Amygdala (tissue), 56 donors: Measurements from ENCODE around the gene MRPL20.
"Not testable (repeated sequence)": the region's sequence is repeated elsewhere in the genome, so short reads cannot be mapped to it uniquely, and the experiment has no call there.

Experiments used
- DNase-seq, 56 donors: peaks; one replicate each; lab custom pipeline; 2025; lab: John Stamatoyannopoulos, UW

MRPL20 gene

DNA sequence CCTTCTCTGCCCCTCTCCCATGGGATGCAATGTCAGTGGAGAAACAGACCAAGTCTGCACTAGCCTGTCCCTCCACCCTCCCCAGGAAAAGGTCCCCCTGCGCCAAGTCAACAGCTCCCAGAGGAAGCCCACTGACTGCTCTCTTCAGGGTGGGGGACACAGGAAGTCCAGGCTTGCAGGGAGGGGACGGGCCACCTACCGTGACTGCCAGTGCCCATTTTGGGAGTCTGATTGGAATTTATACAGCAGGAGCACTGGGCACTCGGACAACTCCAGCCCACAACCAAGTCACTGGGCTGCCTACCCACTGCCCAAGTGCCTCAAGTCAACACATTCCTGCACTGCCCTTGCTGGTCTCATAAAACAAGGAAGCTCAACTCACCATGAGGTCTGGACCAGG is 14.1 kb downstream of the MRPL20 start:
- no peak for DNase-seq

DNA sequence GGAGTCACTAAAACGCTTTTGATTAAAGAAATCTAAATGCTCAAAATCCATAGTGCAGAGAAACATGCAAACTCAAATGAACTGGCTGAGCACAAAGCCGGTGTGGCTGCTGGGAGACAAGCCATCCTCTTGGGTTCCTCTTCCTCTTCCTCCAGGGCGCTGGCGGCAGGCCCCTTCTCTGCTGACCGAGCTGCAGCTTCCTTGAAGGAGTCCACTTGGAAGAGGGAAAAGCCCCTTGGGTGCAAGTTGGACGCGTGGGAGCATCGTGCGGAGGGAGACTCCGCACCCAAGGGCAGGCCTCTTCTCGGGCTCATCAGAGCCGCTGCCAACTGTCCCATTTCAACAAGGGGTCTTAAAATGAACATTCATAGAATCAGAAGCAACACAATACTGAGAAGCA is 15.9 kb downstream of the MRPL20 start:
- no peak for DNase-seq

DNA sequence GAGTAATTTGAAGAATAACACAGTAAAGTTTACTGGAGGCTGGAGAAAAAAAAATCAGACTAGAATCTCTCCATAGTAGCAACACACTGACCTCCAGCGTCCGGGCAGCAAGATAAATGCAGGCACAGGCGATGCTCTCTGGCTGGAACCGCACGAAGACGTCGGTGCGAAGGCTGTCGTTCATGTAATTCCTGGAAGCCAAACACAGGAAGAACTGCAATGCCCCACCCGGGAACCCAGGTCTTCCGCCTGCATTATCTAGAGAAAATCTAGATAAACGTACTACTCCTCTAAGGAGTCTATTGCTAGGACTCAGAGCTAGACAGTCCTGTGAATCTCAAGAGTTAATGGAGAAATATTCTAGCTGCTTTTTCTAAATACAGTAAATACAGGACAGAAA is 16.4 kb downstream of the MRPL20 start:
- DNase-seq, result no peak

DNA sequence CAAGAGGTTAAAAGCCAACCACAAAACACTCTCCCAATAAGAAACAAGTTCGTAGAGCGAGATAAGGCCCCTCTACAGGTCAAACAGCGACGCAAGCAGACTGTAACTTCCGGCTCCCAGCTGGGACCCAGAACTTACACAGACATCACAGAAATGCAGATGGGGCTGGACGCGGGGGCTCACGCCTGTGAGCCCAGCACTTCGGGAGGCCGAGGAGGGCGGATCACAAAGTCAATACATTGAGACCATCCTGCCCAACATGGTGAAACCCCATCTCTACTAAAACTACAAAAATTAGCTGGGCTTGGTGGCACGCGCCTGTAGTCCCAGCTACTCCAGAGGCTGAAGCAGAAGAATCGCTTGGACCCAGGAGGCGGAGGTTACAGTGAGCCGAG is 19.0 kb downstream of the MRPL20 start:
- DNase-seq, result no peak

DNA sequence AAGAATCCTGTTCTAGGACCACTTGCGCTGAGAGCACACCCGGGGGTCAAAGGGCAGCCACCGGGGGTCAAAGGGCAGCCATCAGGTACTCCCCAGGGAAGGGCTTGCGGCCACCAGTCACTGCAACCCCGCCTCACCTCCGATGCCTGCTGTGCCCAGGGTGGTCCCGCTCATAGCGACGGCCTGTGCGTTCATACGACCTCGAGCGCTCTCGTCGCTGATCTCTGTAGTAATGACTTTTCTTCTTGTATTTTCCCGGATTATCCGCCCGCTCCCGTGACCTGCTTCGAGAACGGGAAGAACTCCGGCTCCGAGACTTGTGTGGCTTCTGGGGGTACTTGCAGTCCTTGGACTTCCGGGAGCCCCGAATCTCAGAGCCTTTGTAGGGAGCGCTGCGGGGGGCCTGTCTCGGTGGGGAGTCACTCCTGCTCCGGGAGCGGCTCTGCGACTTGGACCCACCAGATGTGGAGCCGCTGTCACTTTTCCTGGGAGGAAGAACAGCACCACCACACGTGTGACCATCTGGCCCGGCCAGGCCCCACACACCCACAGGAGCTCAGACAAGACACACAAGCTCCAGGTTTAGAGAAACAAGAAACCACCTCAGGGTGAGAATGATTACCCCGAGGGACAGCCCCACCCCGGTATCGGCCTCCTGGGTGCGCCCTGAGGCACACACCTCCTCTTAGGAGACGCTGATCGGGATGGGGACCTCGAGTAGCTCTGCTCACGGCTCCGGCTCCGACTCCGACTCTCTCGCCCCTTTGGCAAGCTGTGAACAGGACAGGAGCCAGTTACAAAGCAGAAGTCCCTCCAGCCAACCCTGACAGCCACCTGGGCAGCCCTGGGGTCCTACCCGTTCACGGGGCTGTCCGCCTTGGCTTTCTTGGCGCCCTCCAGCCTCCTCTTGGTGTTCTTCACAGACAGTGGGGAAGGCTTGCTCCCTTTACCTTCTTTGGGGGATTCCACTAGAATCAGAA is 19.7 kb downstream of the MRPL20 start:
- DNase-seq, result no peak

DNA sequence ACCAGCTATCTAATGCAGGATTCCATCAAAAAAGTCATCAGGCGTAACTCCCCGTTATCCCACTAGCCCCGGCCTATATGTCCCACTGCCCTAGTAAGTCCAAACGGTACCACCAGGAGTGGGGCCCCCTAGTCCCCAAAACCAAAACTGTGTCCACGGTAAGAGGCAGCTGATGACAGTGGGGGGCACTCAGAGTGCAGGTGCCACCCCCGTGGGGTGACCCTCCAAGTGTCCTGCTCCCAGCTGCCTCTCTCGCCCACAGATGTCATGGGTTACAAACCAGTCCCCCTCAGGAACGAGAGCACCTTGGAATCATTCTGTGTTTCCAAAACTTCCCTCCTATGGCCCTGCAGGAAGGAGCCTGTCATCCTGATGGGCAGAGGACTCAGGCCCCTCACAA is 21.2 kb downstream of the MRPL20 start:
- no peak for DNase-seq

DNA sequence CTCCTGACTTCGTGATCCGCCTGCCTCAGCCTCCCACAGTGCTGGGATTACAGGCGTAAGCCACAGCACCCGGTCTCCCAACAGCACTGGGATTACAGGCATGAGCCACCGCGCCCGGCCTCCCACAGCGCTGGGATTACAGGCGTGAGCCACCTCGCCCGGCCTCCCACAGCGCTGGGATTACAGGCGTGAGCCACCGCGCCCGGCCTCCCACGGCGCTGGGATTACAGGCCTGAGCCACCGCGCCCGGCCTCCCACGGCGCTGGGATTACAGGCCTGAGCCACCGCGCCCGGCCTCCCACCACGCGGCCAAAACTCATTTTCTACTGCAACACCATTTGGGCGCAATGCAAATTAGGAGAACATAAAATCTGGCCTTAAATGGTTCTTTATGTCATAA is 21.8 kb downstream of the MRPL20 start:
- not testable (repeated sequence) for DNase-seq

DNA sequence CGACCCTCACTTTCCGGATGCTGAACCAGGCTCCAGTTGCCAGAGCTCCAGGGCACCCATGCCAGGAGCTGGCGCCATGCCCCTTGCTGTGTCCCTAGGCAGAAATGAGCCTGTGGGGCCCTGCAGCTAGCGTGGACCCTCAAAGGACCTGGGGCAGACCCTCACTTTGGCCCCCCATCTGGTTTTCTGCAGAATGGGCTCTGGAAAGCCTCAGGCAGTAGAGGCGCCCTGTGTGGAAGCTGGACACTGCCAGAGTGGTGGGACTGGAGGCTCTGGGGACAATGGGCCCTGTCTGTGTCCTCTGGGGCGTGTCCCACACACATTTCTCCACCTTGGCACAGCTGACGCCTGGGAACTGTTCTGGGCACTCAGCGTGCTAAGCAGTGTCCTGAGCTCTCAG is 25.8 kb downstream of the MRPL20 start:
- no peak for DNase-seq

DNA sequence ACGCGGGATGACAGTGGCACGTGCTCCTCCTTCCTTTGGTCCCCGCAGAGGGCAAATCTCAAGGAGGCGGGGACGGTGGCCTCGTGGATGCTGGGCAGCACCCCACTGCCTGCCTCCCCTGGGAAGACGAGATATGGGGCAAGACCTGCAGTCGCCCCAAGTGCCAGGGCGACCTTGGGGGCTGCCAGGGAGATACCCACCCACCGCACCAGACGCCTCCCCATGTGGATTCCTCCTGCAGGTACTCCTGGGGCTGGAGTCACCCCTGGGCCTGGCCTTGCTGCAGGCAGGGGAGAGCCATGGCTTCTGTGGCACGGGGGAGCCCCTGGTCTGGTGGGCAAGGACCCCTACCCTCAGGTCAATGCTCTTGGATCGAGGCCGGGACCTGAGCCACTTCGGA is 26.2 kb downstream of the MRPL20 start:
- no peak for DNase-seq

DNA sequence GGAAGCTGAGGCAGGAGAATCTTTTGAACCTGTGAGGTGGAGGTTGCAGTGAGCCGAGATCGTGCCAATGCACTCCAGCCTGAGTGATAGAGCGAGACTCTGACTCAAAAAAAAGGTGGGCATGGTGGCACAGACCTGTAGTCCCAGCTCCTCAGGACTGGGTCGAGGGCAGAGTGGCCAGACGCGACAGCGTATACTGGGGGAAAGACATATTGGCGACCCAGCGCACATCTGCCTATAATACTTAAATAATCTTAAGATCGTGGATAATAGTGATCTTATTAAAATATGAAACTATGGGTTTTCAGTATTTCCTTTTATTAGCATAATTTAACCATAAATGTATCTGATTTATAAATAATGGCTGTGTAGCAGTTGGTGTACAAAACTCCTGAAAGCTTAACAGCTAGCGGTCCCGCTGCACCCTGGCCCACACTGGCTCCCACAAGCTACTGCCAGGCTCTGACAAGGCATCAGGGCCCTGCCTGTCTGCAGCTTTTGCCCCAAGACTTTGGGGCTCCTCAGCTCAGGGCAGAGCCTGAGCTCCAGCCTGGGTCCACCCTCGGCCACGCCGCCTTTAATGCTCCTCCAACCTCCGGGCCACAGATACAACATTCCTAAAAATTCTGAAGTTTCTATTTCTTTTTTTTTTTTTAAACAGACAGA is 29.4 kb downstream of the MRPL20 start:
- no peak for DNase-seq

DNA sequence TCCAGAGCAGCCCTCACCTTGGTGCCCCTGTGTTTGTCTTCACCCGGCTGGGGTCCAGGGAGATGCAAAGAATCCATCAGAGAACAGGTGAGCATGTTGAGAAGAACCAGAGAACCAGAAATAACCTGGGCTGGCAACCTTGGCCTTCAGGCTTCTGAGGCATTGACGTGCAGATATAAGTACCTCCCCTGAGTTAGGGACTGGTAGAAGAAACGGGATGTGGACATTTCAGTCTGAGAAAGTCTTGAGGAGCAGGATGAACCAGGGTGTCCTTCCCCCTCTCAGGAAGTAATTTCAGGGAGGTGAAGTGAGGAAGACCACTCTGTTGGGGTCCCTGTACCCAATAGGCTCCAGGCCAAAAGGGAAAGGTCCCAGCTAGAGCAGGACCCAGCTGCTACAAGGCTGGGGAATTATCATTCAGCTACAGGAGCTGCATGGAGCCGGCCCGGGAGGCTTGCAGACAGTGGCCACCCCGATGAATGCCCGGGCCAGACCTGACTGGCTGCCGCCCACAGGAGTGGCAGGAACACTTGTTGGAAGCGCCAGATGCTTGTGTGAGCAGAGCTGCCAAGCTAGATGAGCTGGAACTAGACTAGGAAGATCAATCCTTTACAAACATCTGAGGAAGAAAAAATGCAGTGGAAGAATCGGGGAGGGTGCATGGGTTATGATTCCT is 30.4 kb downstream of the MRPL20 start:
- no peak for DNase-seq

DNA sequence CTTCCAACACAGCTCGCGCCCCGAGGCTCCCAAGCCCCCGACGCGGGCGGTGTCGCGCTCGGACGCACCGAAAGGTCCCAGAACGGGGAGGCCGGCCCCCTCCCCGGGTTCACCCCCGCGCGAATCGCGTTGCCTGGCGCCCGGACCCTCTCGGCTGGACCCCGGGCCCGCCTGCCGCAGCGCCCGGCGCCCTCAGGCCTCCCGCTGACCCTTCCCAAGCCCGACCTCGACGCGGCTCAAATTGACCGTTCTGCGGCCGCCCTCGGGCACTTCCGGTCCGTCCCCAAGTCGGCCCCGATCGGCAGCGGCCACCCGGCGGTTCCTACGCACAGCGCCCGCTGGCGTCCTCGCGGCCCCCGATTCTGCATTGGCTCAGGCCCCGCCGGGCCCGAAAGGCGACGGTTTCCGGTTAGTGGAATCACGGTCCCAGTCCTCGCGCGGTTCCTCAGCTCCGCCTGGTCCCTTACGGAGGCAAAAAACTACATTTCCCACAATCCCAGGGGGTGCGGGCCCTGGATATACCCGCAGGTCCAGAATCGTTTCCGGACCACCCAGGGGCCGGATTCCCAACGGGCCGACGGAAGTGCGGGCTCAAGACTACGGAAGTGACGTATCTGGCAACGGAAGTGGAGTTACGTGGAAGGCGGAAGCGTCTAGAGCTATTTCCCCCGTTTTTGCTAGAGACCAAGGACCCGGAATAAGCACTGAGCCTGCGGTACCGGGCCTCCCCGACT is 32.0 kb downstream of the MRPL20 start, which contains the start of gene AURKAIP1:
Gene AURKAIP1 (minus strand): TSS at position 279 of the 734 bp plus-strand sequence. CDS start 451 bp downstream, outside the sequence.
- DNase-seq, result peak; percentile 86 to 100 (median 98)

DNA sequence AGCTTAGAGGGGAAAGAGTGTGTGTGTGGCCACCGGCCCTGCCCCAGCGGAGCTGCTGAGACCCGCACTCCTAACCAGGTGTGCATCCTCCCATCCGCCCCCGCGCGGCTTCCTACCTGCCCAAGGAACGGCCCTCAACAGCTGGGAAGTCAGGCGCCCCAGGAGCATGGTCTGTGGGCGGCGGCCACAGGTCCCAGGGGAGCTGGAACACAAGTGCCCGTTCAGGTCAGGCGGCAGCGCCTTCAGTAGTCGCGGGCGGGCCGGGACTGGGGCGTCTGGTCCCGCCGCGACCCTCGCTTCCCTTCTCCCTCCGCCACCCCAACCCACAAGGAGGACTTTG is 32.5 kb downstream of the MRPL20 start:
- no peak for DNase-seq

DNA sequence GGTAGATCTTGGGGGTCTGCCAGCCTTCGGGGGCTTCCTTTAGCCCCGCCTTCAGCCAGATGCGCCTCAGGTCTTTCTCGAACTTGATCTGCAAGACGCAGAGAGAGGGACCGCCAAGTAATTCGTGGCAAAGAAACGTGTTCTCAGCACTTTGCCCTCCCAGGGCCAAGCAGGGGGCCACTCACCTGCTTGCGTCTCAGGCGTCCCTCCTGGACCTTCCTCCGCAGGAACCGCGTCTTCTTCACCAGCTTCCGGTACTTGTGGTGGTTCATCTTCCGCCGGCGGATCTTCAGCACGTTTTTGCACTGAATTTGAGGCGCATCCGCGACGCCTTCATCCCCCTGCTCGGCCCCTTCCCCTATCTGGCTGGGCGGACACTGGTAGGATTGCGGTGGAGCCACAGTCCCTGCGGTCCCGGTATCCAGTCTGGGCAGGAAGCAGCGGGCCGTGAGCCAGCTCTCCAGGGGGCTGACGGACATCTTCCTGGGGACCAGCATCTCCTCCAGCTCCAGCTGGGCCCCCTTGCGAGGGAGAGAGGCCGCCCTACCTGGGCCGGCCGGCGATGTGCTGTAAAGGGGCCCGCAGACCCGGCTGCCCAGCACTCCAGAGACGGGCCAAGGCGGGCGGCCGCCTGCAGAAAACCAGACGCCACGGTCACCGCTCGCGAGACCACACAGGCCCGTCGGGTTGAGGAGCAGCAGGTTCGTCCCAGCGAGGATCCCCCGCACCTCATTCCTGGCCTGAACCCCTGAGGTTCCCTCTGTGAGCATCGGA is 33.1 kb downstream of the MRPL20 start:
- no peak for DNase-seq

DNA sequence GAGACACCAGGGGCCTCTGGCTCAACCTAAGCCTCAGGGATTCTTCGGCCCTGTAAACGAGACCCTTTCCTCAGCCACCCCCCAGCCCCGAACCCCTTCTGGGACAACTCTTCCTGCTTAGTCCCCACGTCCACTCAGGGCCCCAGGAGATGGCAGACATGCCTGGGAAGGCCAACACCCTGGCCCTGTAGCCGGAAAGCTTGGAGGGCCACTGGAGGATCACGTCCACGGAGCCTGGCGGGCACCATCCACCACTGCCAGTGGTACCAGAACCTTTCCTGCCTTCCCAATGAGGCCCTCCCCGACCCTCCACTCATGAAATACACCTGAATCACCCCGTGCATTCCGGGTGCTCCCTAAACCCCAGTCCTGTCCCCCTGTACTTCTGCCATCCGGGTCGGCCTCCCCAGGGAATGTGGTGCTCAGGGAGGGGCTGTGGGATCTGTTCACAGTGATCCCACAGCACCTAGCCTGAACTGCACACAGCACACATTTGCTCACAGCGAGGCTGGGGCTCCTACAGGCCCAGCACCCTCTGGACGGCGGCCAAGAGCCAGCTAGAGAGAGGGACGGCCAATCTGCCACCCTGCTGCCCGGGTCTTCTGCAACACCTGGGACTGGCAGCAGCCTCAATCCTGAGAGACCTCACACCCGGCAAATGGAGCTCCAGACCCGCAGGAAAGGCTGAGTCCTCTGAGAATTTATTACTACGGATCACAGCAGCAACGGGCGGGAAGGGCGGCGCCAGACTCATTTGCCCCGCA is 33.9 kb downstream of the MRPL20 start:
- DNase-seq, result no peak

DNA sequence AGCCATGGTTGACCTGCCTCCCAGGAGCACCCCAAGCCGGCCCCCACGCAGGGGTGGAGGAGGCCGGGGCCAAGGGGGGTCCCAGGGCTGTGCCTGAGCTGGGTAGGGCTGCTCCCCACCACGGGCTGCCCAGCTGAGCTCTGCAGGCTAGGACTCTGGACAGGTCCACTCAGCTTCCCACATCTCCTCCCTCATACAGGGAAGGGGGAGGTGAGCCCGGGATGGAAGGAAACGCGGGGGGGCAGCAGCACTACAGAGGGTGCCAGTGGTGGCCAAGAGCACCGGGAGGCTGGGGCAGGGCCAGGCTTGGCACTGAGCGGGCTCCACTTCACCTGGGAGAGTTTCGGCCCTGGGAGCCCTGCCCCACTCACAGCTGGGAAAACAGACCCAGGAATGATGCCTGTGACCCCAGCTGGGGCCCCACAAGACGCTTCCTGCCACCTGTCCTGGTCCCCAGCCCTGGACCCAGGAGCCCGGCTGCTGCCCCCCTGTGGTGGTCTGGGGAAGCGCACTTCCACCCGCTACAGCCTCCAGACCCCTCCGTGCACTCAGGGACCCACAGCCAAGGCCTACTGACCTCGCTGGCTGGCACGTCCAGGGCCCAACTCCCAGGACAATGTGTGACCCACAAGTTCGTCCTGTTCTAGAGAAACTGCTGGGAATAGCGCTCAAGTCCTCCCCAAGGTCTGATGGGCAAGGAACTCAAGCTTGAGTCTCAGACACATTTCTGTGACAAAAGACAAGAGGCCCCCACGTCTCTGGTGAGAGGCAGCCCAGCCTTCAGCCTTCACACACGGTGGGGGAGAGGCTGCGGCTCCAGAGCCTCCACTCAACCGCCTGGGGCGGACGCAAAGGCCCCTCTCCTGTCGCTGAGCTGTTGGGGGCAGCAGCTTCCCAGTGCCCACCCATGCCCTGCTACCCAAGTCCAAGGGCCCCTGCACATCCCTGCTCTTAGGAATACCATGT is 35.1 kb downstream of the MRPL20 start:
- DNase-seq, result peak in 23 of 56 donors; percentile 9 to 67 (median 33)

DNA sequence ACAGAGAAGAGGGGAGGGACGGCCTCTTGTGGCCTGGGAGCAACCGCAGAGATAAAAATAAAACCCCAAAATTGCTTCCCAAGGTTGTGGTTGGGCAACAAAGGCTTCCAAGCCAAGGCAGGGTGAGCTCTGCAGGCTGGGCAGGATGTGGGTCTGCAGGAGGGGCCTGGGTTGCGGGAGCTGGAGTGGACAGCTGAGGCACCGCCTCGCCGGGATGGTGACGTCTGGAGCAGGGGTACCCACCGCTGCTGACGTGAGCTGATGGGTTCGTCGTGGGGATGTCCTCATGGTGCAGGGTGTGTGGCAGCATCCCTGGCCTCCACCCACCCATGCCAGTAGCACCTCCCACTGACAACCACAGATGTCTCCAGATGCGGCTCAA is 35.7 kb downstream of the MRPL20 start:
- DNase-seq, result no peak

DNA sequence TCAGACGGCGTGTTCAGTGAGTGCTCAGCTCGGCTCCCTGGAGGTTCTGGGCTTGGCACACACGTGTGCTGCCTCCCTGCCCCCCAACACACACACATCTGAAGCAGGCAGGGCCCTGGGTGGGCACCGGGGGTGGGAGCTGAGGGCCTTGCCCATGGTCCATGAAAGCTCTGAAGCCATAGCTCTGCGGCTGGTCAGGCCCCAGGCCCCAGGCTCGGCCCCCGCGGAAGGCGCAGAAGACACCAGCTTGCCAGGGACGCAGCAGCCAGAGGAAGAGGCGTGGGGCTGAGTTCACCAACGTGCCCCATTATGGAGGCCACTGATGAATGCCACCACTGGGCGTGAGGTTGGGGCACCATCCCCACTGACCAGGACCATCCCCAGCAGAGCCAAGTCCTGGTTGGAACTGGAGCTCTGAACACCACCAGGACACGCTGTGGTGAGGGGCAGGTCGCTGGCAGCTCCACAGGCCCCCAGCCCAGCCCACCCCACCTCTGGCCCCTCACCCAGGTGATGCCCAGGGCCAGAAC is 36.3 kb downstream of the MRPL20 start:
- no peak for DNase-seq
